T-cell (primary cell): ENCODE measurements around the gene DOCK4. TPM values are rescaled to one million over a fixed set of nuclear protein-coding genes. Genes with fewer than 3 reads are reported as not detected.

ENCODE experiments used
- ATAC-seq, 4 experiments: fragments of 200-7000 bp in 3 of 4; fragments of 150-1000 bp in 1 of 4; cut with Tn5 transposase; replicated peaks in 1 of 4; 1 replicate in 3 of 4; 2 replicates in 1 of 4; pipeline ENCODE4 v1.10.0; 2021; ENCODE audit warnings: moderate library complexity in 3 of 4, mild to moderate bottlenecking in 2 of 4, moderate number of reproducible peaks in 1 of 4
- CTCF ChIA-PET, 2 donors: fragments of 300-600 bp; sonication (Branson Sonifier 250); formaldehyde crosslinking; loops; one replicate each; lab custom pipeline; 2022; ENCODE audit warnings: antibody characterized with exemption in 2 of 2; lab: Charles Lee
- POLR2A ChIA-PET, 2 donors: fragments of 300-600 bp; sonication (Branson Sonifier 250); formaldehyde crosslinking; loops; one replicate each; lab custom pipeline; 2022; ENCODE audit warnings: antibody characterized with exemption in 2 of 2; lab: Charles Lee
- DNase-seq, 35 experiments: peaks; one replicate each; pipeline versions ENCODE4 v3.0.0 to v3.0.0-alpha.2; 2013 to 2023
- H3K27ac ChIP-seq: one replicate; pipeline ENCODE4 v1.5.1; 2013; ENCODE audit warnings: low read length
- H3K27me3 ChIP-seq, 2 experiments: replicated peaks in 1 of 2; 1 replicate in 1 of 2; 2 replicates in 1 of 2; pipeline versions ENCODE4 v1.6.1 to v1.7.0; 2013; ENCODE audit warnings: low read length in 1 of 2, mixed read lengths in 1 of 2; ENCODE audit not compliant: control insufficient read depth in 2 of 2, insufficient read depth in 2 of 2; ENCODE audit errors: extremely low read depth in 1 of 2
- H3K36me3 ChIP-seq, 2 donors: 1 replicate in 1 of 2; 2 replicates in 1 of 2; pipeline versions ENCODE4 v1.6.1 to v1.7.0; 2013; ENCODE audit warnings: low read length in 1 of 2; ENCODE audit not compliant: control insufficient read depth in 2 of 2, insufficient read depth in 1 of 2; ENCODE audit errors: extremely low read depth in 1 of 2
- H3K4me1 ChIP-seq, 2 experiments: 1 replicate in 1 of 2; 2 replicates in 1 of 2; pipeline versions ENCODE4 v1.6.1 to v1.7.0; 2013; ENCODE audit warnings: low read length in 2 of 2, mixed read lengths in 1 of 2; ENCODE audit not compliant: insufficient read depth in 2 of 2, control insufficient read depth in 1 of 2; ENCODE audit errors: extremely low read depth in 1 of 2
- H3K4me3 ChIP-seq, 2 donors: 1 replicate in 1 of 2; 2 replicates in 1 of 2; pipeline versions ENCODE4 v1.5.1 to v1.7.0; 2013; ENCODE audit warnings: mild to moderate bottlenecking in 2 of 2, low read length in 1 of 2, moderate library complexity in 1 of 2; ENCODE audit not compliant: control insufficient read depth in 1 of 2; ENCODE audit errors: extremely low read depth in 1 of 2
- H3K9me3 ChIP-seq: 2 replicates; pipeline ENCODE4 v1.7.0; 2013
- H3K27ac Mint-ChIP-seq, 2 donors: one replicate each; pipeline ENCODE4 v1.8.0; 2020 to 2021; ENCODE audit warnings: mild to moderate bottlenecking in 2 of 2, mixed read lengths in 2 of 2
- H3K27me3 Mint-ChIP-seq, 2 donors: one replicate each; pipeline ENCODE4 v1.8.0; 2021 to 2022; ENCODE audit warnings: mixed read lengths in 2 of 2
- H3K36me3 Mint-ChIP-seq: one replicate; pipeline ENCODE4 v1.8.0; 2021; ENCODE audit warnings: mixed read lengths
- H3K4me1 Mint-ChIP-seq, 3 donors: one replicate each; pipeline ENCODE4 v1.8.0; 2020 to 2022; ENCODE audit warnings: mixed read lengths in 3 of 3, mild to moderate bottlenecking in 1 of 3
- H3K4me3 Mint-ChIP-seq, 3 donors: one replicate each; pipeline ENCODE4 v1.8.0; 2020 to 2022; ENCODE audit warnings: mild to moderate bottlenecking in 3 of 3, mixed read lengths in 3 of 3, moderate library complexity in 3 of 3
- H3K9me3 Mint-ChIP-seq, 3 donors: one replicate each; pipeline ENCODE4 v1.8.0; 2020 to 2022; ENCODE audit warnings: mixed read lengths in 3 of 3
- WGBS: methylation state at CpG from one replicate; pipeline ENCODE4 v1.1.5; 2013; ENCODE audit warnings: missing lambda C conversion rate; ENCODE audit not compliant: insufficient coverage; 5-methylcytosine and 5-hydroxymethylcytosine counted together
- total RNA-seq, 35 experiments: library from RNA in 6 of 35; stranded (reverse) in 6 of 35; fragments of 120-200 nt in 1 of 35; gene quantifications; one replicate each; pipeline versions ENCODE4 v1.2.1 to v1.2.4 and lab custom pipeline; 2013 to 2026

Gene DOCK4
- total RNA-seq, 5 donors from 2014 or later (not counting 1 experiment from before 2014, with no cell fraction given) = 0.35 to 1.4 (median 0.85) TPM

DNA sequence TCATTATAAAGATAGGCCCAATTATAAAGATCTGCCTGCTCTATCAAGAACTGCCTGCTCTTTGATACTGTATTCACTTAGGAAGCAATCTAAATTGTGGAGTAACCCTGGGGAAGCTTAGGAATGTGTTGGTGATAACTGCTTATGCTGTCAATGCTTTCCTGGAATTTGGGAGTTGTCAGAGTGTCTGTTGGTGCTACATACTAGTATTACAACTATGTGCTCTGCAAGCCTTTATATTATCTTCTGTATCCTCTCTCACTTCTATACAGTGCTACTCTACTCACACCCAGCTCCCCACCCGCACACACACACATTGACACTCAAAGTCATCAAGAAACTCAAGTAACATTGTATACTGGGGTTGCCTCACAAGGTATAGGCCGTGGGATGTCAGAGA is 6.4 kb upstream of the DOCK4 start:
- no peaks in the 10 kb centered on the region for H3K36me3 ChIP-seq
- no peak for DNase-seq
- H3K27ac Mint-ChIP-seq = no peak overlapping the region
- WGBS = no CpG with 5 or more reads among the region's 2 CpGs
- peaks cover 47 to 54% (median 50%) of the 10 kb centered on the region in 3 donors for H3K4me1 Mint-ChIP-seq
- H3K4me3 ChIP-seq = no peak overlapping the region
- ATAC-seq = no peak
- H3K4me3 Mint-ChIP-seq = no peak overlapping the region
- H3K27ac ChIP-seq = no peak overlapping the region
- no peaks in the 10 kb centered on the region for H3K27me3 ChIP-seq
- peaks cover 12% of the 10 kb centered on the region for H3K36me3 Mint-ChIP-seq
- H3K9me3 ChIP-seq = no peaks in the 10 kb centered on the region
- ChIA-PET POLR2A (no interaction called here), CTCF (no interaction called here)
- H3K27me3 Mint-ChIP-seq = no peaks in the 10 kb centered on the region
- H3K9me3 Mint-ChIP-seq = no peaks in the 10 kb centered on the region
- peaks cover 0 to 2% of the 10 kb centered on the region in 2 experiments for H3K4me1 ChIP-seq

DNA sequence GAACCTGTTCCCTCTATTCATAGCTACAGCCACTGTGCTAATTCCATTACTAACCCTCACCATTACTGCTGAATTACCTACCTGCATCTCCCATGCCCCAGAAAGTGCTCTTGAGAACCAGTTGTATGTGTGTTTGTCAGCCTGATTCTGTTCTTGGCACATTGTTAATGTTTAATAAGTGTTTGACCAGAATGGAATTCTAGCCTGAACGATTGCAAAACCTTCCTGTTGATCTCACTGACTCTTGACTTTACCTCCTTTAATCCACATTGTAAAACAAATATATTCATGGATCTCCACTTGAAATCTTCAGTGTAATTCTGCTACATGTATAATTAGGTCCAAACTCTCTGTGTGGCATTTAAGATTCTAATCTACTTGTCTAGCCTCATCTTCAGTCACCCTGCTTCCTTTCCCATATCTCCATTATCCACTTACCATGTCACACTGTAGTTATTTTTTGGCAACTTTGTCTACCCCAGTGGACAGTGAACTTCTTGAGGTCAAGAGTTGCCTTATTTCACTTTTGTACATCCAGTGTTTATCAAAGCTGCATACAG is 5.2 kb upstream of the DOCK4 start:
- no peak overlapping the region for H3K4me3 ChIP-seq
- WGBS = no CpG with 5 or more reads among the region's 1 CpG
- POLR2A ChIA-PET = no interaction called here
- no peak overlapping the region for H3K27ac ChIP-seq
- ATAC-seq (no peak), DNase-seq (no peak)
- H3K27ac Mint-ChIP-seq = no peak overlapping the region
- H3K9me3 ChIP-seq = no peaks in the 10 kb centered on the region
- peaks cover 51 to 53% (median 51%) of the 10 kb centered on the region in 3 donors for H3K4me1 Mint-ChIP-seq
- H3K36me3 ChIP-seq = no peaks in the 10 kb centered on the region
- peaks cover 6 to 8% of the 10 kb centered on the region in 2 experiments for H3K4me1 ChIP-seq
- no peaks in the 10 kb centered on the region for H3K9me3 Mint-ChIP-seq
- CTCF ChIA-PET = no interaction called here
- H3K36me3 Mint-ChIP-seq = peaks cover 5% of the 10 kb centered on the region
- H3K27me3 Mint-ChIP-seq = no peaks in the 10 kb centered on the region
- H3K27me3 ChIP-seq = no peaks in the 10 kb centered on the region
- H3K4me3 Mint-ChIP-seq = no peak overlapping the region

DNA sequence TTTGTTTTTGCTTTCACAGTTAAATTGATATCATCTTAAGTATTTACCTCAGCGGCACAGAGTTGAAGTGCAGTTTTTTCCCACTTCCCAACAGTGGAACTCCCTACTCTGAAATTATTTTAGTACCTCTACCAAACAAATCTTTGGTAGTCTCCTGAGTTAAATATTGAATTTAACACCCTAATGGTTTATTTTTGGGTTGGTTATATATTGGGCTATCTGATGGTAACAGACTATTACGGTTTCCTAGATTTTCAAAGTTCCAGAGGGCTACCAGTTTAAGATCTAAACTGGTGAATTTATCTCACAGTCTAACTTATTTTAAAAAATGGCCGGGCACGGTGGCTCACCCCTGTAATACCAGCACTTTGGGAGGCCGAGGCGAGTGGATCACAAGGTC is 1.6 kb upstream of the DOCK4 start:
- no peaks in the 10 kb centered on the region for H3K36me3 Mint-ChIP-seq

DNA sequence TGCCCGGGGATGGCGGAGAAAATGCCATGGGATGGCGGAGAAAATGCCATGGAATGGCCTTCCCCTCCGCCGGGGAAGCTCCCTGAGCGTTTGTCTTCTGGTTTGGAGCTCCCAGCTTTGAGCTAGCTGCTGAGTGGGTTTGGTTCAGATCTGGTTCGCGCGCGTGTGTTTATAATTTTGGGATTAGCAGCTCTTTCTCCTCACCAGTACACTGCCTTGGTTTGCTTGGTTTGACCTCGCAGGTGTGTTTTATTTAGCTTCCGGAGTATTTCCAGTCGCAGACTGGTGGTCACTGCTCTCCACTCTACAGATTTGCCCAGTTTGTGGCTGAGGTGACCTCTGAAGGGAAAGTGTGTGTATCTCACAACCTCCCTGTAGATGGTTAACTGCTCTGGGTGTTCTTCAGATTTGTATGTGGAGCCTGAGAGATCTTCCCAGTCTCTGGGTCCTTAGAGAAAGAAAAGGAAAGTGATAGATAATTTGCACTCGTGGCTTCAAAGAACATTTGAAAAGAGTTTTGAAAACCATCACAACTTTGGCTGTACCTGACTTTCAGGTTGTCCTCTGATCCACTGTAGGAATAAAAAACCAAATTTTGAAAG is 893 bp upstream of the DOCK4 start:
- Mint-ChIP-seq H3K36me3 (no peaks in the 10 kb centered on the region), H3K9me3 (no peaks in the 10 kb centered on the region), H3K27ac (peak overlapping the region; percentile 21 to 84), H3K27me3 (peaks cover 16 to 21% of the 10 kb centered on the region in 2 donors), H3K4me3 (peak overlapping the region; percentile 89 to 100 (median 96)), H3K4me1 (peaks cover 45 to 47% (median 45%) of the 10 kb centered on the region in 3 donors)
- Histone ChIP-seq H3K27me3 (peaks cover 10 to 19% of the 10 kb centered on the region in 2 experiments), H3K9me3 (no peaks in the 10 kb centered on the region), H3K4me3 (peak overlapping the region; percentile 89 to 98), H3K27ac (peak overlapping the region; percentile 50), H3K4me1 (peaks cover 22 to 27% of the 10 kb centered on the region in 2 experiments), H3K36me3 (no peaks in the 10 kb centered on the region)
- ChIA-PET CTCF (no interaction called here), POLR2A (interaction anchor here (0.6 kb wide), 2 partner anchors 258 to 263 kb away, joined by 3 to 4 read pairs; no protein-coding TSS in a partner anchor)
- DNase-seq (peak in 4 of 35 experiments; percentile 2 to 31 (median 8)), ATAC-seq (no peak)
- 0% methylated on average over 6 of the region's 14 CpGs for WGBS

More for the DNA sequence above, 1.6 kb upstream of the DOCK4 start:
- no peak for ATAC-seq
- H3K9me3 Mint-ChIP-seq = no peaks in the 10 kb centered on the region
- no peak overlapping the region for H3K4me3 ChIP-seq
- POLR2A ChIA-PET = no interaction called here
- no peaks in the 10 kb centered on the region for H3K36me3 ChIP-seq
- H3K4me1 ChIP-seq = peaks cover 22 to 27% of the 10 kb centered on the region in 2 experiments
- H3K27ac ChIP-seq = no peak overlapping the region
- CTCF ChIA-PET = no interaction called here
- DNase-seq = no peak
- H3K27ac Mint-ChIP-seq = no peak overlapping the region
- H3K27me3 Mint-ChIP-seq = peaks cover 12 to 18% of the 10 kb centered on the region in 2 donors
- H3K4me1 Mint-ChIP-seq = peaks cover 45 to 50% (median 49%) of the 10 kb centered on the region in 3 donors
- peak overlapping the region; percentile 89 to 100 (median 96) for H3K4me3 Mint-ChIP-seq
- H3K9me3 ChIP-seq = no peaks in the 10 kb centered on the region
- 100% methylated on average over 1 of the region's 6 CpGs for WGBS
- peaks cover 10 to 15% of the 10 kb centered on the region in 2 experiments for H3K27me3 ChIP-seq

DNA sequence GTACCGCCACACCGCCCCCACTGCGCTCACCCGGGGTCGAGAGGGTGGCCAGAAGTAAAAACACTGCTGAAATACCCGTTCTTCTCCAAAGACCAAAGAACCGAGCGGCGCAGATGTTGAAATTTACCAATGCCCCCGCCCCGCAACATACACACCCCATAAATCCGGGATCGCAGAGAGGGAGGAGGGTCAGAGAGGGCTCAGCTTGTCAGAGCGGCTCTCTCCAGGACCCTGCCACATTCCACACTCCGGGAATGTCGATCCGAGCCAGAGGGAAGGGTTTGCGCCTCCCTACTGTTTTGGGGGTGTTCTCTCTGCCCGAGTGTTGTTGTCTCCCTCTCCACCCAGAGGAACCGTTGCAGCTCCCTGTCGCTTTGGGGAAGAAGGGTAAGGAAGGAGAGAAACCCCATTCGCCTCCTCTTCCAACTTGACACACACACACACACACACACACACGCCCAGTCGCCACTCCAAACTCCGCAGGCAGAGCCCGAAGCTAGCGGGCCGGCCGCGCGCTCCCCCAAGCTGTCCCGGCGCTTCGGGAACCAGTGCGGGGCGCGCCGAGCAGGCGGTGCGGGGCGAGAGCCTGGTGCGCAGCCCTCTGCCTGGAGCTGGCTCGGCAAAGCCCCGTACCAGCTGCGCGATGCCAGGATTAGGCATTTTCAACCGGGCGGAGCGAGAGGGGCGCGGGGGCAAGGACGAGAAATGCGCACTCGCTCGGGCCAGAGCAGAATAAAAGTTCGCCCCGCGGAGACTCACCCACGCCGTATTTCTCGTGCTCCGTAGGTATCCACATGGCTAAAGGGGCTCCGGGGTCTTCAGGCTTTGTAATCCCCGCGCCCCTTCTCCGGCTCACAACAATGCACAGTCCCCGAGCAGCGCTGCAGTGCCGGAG is 609 bp downstream of the DOCK4 start:
- Histone ChIP-seq H3K4me1 (peaks cover 22 to 27% of the 10 kb centered on the region in 2 experiments), H3K9me3 (no peaks in the 10 kb centered on the region), H3K4me3 (peak overlapping the region; percentile 86 to 89), H3K27me3 (peaks cover 10 to 19% of the 10 kb centered on the region in 2 experiments), H3K27ac (no peak overlapping the region), H3K36me3 (no peaks in the 10 kb centered on the region)
- 0% methylated on average over 44 of the region's 69 CpGs for WGBS
- Mint-ChIP-seq H3K36me3 (no peaks in the 10 kb centered on the region), H3K4me1 (peaks cover 35 to 41% (median 36%) of the 10 kb centered on the region in 3 donors), H3K4me3 (peak overlapping the region; percentile 89 to 100 (median 96)), H3K27ac (no peak overlapping the region), H3K9me3 (no peaks in the 10 kb centered on the region), H3K27me3 (peaks cover 31 to 36% of the 10 kb centered on the region in 2 donors)
- ChIA-PET CTCF (interaction anchor here in 1 of 2 donors (0.6 kb wide), 1 partner anchor 41 kb away, joined by 3 read pairs; no protein-coding TSS in a partner anchor), POLR2A (no interaction called here)
- DNase-seq (peak in 27 of 35 experiments; percentile 4 to 55 (median 27)), ATAC-seq (peak; percentile 11 to 29 (median 22))
